ENCODE measurements around the gene CLIC6.
A peak's percentile ranks its signal among the peaks of the same experiment; 100 is the strongest.

Gene CLIC6

GRCh38 chr21:34668803-34669148, at the start of gene CLIC6:
TSS of gene CLIC6 (plus strand) at chr21:34668994. CDS start at chr21:34669389, 395 bp downstream.
- no peak for DNase-seq (ENCODE audit: low read depth in 2 of 2)

GRCh38 chr21:34619841-34620665, 48.7 kb upstream of the CLIC6 start:
- no peak for DNase-seq (ENCODE audit: low read depth in 2 of 2)

DNA sequence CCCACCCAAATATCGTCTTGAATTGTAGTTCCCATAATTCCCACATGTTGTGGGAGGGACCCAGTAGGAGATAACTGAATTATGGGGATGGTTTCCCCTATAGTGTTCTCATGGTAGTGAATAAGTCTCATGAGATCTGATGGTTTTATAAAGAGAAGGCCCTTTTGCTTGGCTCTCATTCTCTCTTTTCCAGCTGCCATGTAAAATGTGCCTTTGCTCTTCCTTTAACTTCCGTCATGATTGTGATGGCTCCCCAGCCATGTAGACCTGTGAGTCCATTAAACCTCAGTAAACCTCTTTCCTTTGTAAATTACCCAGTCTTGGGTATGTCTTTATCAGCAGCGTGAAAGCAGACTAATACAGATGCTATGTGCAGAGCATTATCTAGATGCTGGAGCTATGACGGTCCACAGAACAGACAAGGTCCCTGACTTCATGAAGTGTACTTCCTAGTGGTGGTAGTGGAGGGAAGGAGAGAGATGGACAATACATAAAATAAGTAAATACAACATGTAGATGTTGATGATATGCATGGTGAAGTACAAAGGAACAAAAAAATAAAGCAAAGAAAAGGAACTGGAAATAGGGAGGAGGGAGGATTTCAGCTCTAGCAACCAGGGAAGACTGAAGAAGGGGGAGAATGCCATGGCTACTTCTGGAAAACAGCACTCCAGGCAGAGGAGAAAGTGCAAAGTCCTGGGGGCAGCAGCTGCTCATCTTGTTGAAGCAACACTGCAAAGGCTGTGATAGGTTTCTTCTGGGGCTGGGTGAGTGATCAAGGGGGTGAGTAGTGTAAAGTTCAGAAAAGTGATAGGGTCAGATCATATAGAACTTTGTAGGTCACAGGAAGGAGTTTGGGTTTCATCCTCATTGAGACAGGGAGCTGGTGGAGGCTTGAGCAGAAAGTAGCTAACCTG, 47.1 kb upstream of the CLIC6 start:
- no peak for DNase-seq (ENCODE audit: low read depth in 2 of 2)

DNA sequence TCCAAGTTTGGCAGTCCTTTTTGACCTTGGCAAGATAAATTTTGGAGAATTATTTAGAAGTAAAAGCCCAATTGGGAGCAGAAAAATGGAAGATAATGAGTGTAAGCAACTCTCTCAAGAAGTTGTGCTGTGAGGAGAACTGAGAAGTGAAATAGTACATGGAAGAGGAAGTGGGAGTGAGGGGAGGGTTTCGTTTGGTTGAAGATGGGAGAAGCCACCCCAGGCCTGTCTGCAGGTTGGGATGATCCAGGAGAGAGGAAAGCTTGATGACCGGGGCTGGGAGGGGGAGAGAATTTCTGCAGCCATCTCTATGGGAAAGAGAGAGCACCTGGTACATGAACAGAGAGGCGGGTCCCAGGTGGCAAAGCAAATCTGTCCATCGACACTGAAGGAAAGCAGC, 45.3 kb upstream of the CLIC6 start:
- DNase-seq (ENCODE audit: low read depth in 2 of 2), result no peak

GRCh38 chr21:34625030-34625593, 43.7 kb upstream of the CLIC6 start:
- DNase-seq (ENCODE audit: low read depth in 2 of 2), result no peak

DNA sequence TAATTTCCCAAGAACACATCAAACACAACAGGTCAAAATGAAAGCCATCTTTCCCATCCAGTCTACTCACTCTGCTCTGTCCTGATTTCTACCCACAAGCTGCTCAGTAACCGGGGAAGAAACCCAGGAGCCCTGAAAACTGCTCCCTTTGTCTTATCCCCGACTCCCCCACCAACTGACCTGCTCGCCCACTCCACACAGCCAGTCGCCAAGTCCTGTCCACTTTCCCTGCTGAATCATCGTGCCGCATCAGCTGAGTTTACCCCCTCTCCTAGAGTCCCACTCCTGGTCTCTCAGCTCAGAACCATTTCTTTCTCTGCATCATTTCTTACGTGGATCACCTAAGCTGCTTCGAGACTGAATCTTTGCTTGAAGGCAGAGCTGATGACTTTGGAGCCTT, 42.7 kb upstream of the CLIC6 start:
- no peak for DNase-seq (ENCODE audit: low read depth in 2 of 2)

GRCh38 chr21:34630536-34631143, 38.2 kb upstream of the CLIC6 start:
- DNase-seq (ENCODE audit: low read depth in 2 of 2), result no peak

- no peak for DNase-seq (ENCODE audit: low read depth in 2 of 2)
Observed at GRCh38 chr21:34632498-34632897, 36.3 kb upstream of the CLIC6 start.

DNA sequence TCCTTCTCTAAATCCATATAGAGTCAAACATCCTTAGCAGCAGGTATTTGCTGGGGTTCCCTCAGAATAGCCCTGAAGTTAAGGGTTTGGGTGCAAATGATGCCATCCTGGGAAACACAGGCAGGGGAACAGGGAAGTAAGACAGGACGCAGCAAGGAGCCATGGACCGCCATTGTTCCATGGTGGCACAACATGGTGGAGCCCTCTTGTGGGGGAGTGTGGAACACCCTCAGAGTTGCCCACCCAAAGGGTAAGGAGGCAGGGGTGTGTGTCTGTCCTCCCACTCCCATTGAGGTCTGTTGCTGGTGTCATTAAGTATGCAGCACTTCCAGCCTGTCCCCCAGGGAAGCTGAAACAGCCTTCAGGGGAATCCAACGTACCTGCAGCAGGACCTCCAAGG, 33.5 kb upstream of the CLIC6 start:
- no peak for DNase-seq (ENCODE audit: low read depth in 2 of 2)

GRCh38 chr21:34636961-34637360, 31.8 kb upstream of the CLIC6 start:
- no peak for DNase-seq (ENCODE audit: low read depth in 2 of 2)

DNA sequence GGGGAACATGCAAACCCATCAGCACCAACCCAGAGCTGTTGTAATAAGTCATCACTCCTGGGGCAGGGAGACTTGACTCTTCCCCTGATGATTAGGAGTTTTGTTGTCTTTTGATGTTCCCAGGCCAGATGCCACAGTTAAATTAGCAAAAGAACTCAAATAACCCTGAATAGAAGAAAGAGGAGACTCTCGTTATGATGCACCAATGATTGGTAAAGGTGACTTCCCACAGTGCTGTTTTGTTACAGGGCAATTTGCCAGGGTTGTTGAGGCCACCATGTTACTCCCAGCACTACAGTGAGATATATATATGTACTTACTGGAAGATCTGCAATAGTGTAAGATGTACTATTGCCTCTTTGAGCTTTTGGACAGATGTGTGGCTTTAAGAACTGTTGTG, 29.5 kb upstream of the CLIC6 start:
- DNase-seq (ENCODE audit: low read depth in 2 of 2), result no peak

GRCh38 chr21:34639882-34640788, 28.7 kb upstream of the CLIC6 start:
- peak in 1 of 2 donors; percentile 15 for DNase-seq (ENCODE audit: low read depth in 2 of 2)

DNA sequence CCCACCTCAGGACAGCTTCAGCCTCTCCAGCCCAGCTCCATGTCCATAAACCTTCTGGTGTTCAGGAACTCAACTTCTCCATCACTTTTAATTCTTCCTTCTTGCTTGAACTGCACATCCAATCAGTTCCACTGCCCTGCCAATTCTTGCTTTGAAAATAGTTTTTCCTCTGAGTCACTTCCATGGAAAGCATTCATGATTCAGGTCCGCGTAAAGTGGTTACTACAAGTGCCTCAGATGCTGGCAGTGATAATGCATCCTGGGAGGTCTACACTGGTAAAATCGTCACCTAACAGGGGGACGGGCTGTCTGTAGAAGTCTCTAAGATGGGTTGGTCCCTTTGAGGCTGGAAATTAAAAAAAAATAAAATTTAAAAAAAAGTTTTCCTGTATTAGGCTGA, 27.9 kb upstream of the CLIC6 start:
- peak in 1 of 2 donors; percentile 14 for DNase-seq (ENCODE audit: low read depth in 2 of 2)

GRCh38 chr21:34642211-34643075, 26.4 kb upstream of the CLIC6 start:
- no peak for DNase-seq (ENCODE audit: low read depth in 2 of 2)

DNA sequence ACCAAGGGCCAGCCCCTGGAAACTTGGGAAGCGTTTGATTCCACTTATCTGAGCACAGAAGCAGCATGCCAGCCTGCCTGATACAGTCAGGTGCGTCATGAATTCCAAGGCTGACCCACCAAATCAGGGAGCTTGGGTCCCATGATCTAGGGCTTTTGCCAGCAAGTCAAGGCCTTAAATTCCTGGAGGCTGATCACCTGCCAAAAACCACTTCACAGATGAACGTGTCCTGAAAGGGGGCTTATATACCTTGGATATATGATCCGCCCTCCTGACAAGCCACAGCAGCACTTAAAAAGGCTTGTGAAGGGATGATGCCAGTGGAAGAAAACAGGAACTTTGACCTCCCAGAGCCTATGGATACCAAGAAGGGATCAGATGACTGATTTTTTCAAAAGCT, 24.0 kb upstream of the CLIC6 start:
- DNase-seq (ENCODE audit: low read depth in 2 of 2), result no peak

GRCh38 chr21:34647555-34647954, 21.2 kb upstream of the CLIC6 start:
- DNase-seq (ENCODE audit: low read depth in 2 of 2), result no peak

DNA sequence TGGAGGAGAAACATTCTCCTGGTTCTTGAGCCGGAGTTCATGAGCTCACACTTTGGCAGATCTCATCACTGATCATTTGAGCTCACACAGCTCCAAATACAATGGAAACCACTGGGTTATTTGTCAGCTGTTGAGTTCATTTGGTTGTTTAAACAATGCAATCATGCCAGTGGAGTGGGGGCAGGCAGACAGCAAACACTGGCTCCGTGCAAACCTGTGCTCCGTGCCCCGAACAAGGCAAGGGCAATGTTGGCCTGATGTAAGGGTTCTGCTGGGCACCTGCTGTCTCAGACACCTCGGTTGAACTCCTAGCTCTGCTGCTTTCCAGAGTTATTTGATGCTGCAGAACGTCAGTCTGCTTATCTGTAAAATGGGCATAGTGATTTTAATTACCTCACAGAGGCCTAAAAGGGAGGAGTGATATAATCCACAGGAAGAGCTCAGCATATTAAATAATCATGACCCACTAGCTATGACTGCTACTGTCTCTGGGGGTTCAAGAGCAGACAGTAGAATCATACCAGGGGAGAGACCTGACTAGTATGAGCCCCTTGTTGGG, 20.0 kb upstream of the CLIC6 start:
- no peak for DNase-seq (ENCODE audit: low read depth in 2 of 2)

- DNase-seq (ENCODE audit: low read depth in 2 of 2), result no peak
Observed at GRCh38 chr21:34649400-34649799, 19.4 kb upstream of the CLIC6 start.

DNA sequence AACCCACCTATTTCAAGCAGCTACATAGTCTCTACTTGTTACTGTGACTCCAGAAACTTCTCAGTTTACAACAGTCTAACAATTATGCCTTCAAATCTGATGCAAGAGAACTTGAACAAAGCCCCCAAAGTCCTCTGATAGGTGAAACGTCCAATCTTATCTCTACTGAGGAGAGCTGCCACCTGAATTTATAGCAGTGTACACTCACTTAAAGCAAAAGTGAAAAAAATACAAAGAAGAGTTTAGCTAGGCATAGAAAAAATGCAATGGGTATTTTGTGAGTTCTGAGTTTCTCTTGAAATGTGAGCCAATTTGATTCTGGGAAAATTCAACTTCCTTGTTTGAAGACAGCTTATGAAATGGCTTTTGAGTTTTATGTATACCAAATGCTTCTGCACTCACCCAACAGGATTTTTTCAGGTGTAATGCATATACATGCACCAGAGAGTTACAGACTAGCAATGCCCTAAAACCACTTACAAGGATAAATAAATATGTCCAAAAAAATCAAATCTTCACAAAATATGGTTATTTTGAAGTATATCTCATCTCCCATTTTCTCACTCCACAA, 17.8 kb upstream of the CLIC6 start:
- DNase-seq (ENCODE audit: low read depth in 2 of 2), result no peak

Measured in stimulated activated CD4-positive, alpha-beta T cell treated with anti-CD3 and anti-CD28 coated beads, Interleukin-15, amount 100 ng/mL, for 48 hours (primary cell).